Measurements from ENCODE around the gene LIPT2. TPM values are rescaled to one million over a fixed set of nuclear protein-coding genes. Genes with fewer than 3 reads are reported as not detected.

The LIPT2 gene
- total and polyA plus RNA-seq, 8 donors = 1.8 to 6.3 (median 4.7) TPM

GRCh38 chr11:74504100-74504691 lies 10.7 kb upstream of the LIPT2 start:
- Histone ChIP-seq H3K27me3 (no peaks in the 10 kb centered on the region), H3K4me1 (no peaks in the 10 kb centered on the region), H3K27ac (no peak overlapping the region), H3K4me3 (no peak overlapping the region), H3K36me3 (no peaks in the 10 kb centered on the region), H3K9me3 (peaks cover 0 to 11% of the 10 kb centered on the region in 2 donors)
- no peak for ATAC-seq
- intact Hi-C loops (cut with DNase I) = no loop called here
- DNase-seq = no peak
- no peak for TF ChIP-seq CTCF (IDR thresholded peaks at IDR 0.05)

- DNase-seq (no peak), ATAC-seq (no peak)
- intact Hi-C loops (cut with DNase I) = no loop called here
- H3K27me3 ChIP-seq = no peaks in the 10 kb centered on the region
- H3K4me1 ChIP-seq = peaks cover 6 to 19% of the 10 kb centered on the region in 2 donors
- H3K36me3 ChIP-seq = no peaks in the 10 kb centered on the region
- no peaks in the 10 kb centered on the region for H3K9me3 ChIP-seq
- H3K4me3 ChIP-seq = no peak overlapping the region
- no peak for TF ChIP-seq CTCF (IDR thresholded peaks at IDR 0.05)
- no peak overlapping the region for H3K27ac ChIP-seq
These were observed 1.4 kb upstream of the LIPT2 start for GRCh38 chr11:74494916-74495315.

- no peaks in the 10 kb centered on the region for H3K36me3 ChIP-seq
- H3K27ac ChIP-seq = peak overlapping the region; percentile 99
- ATAC-seq (peak; percentile 0), DNase-seq (no peak)
- peaks cover 6 to 19% of the 10 kb centered on the region in 2 donors for H3K4me1 ChIP-seq
- H3K4me3 ChIP-seq = peak overlapping the region; percentile 91 to 95
- no peaks in the 10 kb centered on the region for H3K9me3 ChIP-seq
- TF ChIP-seq CTCF (IDR thresholded peaks at IDR 0.05) = no peak
- intact Hi-C loops (cut with DNase I) = no loop called here
- no peaks in the 10 kb centered on the region for H3K27me3 ChIP-seq
These were observed 487 bp upstream of the LIPT2 start for GRCh38 chr11:74493791-74494630.

- H3K9me3 ChIP-seq = no peaks in the 10 kb centered on the region
- TF ChIP-seq CTCF (IDR thresholded peaks at IDR 0.05) = no peak
- ATAC-seq (no peak), DNase-seq (no peak)
- peaks cover 6 to 19% of the 10 kb centered on the region in 2 donors for H3K4me1 ChIP-seq
- H3K27me3 ChIP-seq = no peaks in the 10 kb centered on the region
- H3K4me3 ChIP-seq = no peak overlapping the region
- H3K27ac ChIP-seq = peak overlapping the region in 1 of 2 donors; percentile 99
- intact Hi-C loops (cut with DNase I) = no loop called here
- H3K36me3 ChIP-seq = no peaks in the 10 kb centered on the region
These were observed 1.4 kb downstream of the LIPT2 start for GRCh38 chr11:74492084-74492483.

- ATAC-seq = no peak
- intact Hi-C loops (cut with DNase I) = no loop called here
These were observed 2.6 kb downstream of the LIPT2 start for GRCh38 chr11:74490941-74491340.

More at GRCh38 chr11:74490941-74491340, 2.6 kb downstream of the LIPT2 start:
- Histone ChIP-seq H3K4me3 (no peak overlapping the region), H3K27ac (no peak overlapping the region), H3K36me3 (no peaks in the 10 kb centered on the region), H3K27me3 (no peaks in the 10 kb centered on the region), H3K4me1 (peaks cover 6 to 19% of the 10 kb centered on the region in 2 donors), H3K9me3 (no peaks in the 10 kb centered on the region)
- no peak for DNase-seq
- no peak for TF ChIP-seq CTCF (IDR thresholded peaks at IDR 0.05)
